ENCODE measurements around the gene PHACTR1.

PHACTR1 gene

GRCh38 chr6:13113981-13114593 lies 397.5 kb downstream of the PHACTR1 start:
- TF ChIP-seq POLR2AphosphoS5 (IDR thresholded peaks at IDR 0.05; ENCODE audit: low read depth): no peak
- no peak for TF ChIP-seq SPI1 (IDR thresholded peaks at IDR 0.05; ENCODE audit: borderline replicate concordance, low read depth)
- TF ChIP-seq CTCF (IDR thresholded peaks at IDR 0.05; ENCODE audit: insufficient read depth, low read length): no peak
- no peak for DNase-seq (ENCODE audit: low read depth in 1 of 2, low spot score in 1 of 2)
- Histone ChIP-seq H3K27me3 (ENCODE audit: insufficient read depth, poor library complexity, severe bottlenecking) (no peaks in the 10 kb centered on the region), H3K4me3 (replicated peaks; ENCODE audit: insufficient read depth, low read length) (no peak overlapping the region), H3K27ac (replicated peaks) (no peak overlapping the region)

DNA sequence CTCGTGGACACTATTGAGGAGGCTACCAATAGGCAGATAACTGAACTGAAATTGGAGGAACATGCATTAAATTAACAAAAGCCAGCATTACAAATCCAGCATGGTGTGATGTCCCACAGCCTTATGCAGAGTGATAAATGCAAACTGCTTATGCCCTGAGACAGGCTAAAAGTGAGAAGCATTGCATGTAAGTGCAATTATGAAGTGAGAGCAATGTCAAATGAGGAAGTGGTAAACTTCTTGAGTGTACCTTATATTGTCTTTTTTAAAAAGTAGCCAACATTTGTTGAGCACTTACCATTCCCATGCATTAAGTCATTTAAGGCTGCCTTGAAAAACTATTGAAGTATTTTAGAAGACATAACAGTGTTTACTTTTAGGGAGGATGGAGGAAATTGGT lies 399.6 kb downstream of the PHACTR1 start:
- DNase-seq (ENCODE audit: low read depth in 1 of 2, low spot score in 1 of 2): peak in 1 of 2 experiments; percentile 15
- Histone ChIP-seq H3K27me3 (ENCODE audit: insufficient read depth, poor library complexity, severe bottlenecking) (no peaks in the 10 kb centered on the region), H3K4me3 (replicated peaks; ENCODE audit: insufficient read depth, low read length) (no peak overlapping the region), H3K27ac (replicated peaks) (no peak overlapping the region)
- TF ChIP-seq GABPA (IDR thresholded peaks at IDR 0.05; ENCODE audit: low read depth) (no peak), SPI1 (IDR thresholded peaks at IDR 0.05; ENCODE audit: borderline replicate concordance, low read depth) (peak; percentile 98), REST (IDR thresholded peaks at IDR 0.05; ENCODE audit: insufficient replicate concordance, low read depth) (no peak)

DNA sequence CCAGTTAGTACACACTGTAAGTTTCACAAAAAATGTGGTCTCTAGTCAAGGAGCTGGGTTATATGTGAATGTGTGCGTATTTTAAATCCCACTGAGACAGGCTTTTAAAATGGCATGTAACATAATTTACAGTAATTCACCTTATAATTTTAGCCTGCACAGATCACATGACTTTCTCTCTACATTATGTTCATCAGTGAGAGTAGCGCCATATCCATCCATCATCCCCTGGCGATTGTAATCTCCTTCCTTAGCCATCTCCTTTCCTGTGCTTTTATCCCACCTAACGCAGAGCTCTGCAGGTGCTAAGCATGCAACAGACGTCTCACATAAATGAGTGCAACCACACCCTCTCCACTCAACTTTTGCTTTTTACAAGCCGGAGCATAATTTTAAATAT lies 401.0 kb downstream of the PHACTR1 start:
- Histone ChIP-seq H3K4me3 (replicated peaks; ENCODE audit: insufficient read depth, low read length) (no peak overlapping the region), H3K27ac (replicated peaks) (no peak overlapping the region), H3K27me3 (ENCODE audit: insufficient read depth, poor library complexity, severe bottlenecking) (no peaks in the 10 kb centered on the region)
- no peak for DNase-seq (ENCODE audit: low read depth in 1 of 2, low spot score in 1 of 2)
- no peak for TF ChIP-seq GABPA (IDR thresholded peaks at IDR 0.05; ENCODE audit: low read depth)
- no peak for TF ChIP-seq SPI1 (IDR thresholded peaks at IDR 0.05; ENCODE audit: borderline replicate concordance, low read depth)
- TF ChIP-seq REST (IDR thresholded peaks at IDR 0.05; ENCODE audit: insufficient replicate concordance, low read depth): no peak
- TF ChIP-seq CTCF (IDR thresholded peaks at IDR 0.05; ENCODE audit: insufficient read depth, low read length): no peak
- TF ChIP-seq POLR2AphosphoS5 (IDR thresholded peaks at IDR 0.05; ENCODE audit: low read depth): no peak

GRCh38 chr6:13119549-13119948 lies 403.0 kb downstream of the PHACTR1 start:
- TF ChIP-seq SPI1 (IDR thresholded peaks at IDR 0.05; ENCODE audit: borderline replicate concordance, low read depth): no peak
- TF ChIP-seq GABPA (IDR thresholded peaks at IDR 0.05; ENCODE audit: low read depth): no peak
- no peak for TF ChIP-seq CTCF (IDR thresholded peaks at IDR 0.05; ENCODE audit: insufficient read depth, low read length)
- TF ChIP-seq REST (IDR thresholded peaks at IDR 0.05; ENCODE audit: insufficient replicate concordance, low read depth): no peak
- no peak for TF ChIP-seq POLR2AphosphoS5 (IDR thresholded peaks at IDR 0.05; ENCODE audit: low read depth)
- no peaks in the 10 kb centered on the region for H3K27me3 ChIP-seq (ENCODE audit: insufficient read depth, poor library complexity, severe bottlenecking)

More at GRCh38 chr6:13119549-13119948, 403.0 kb downstream of the PHACTR1 start:
- no peak overlapping the region for H3K4me3 ChIP-seq (replicated peaks; ENCODE audit: insufficient read depth, low read length)
- H3K27ac ChIP-seq (replicated peaks): no peak overlapping the region
- DNase-seq (ENCODE audit: low read depth in 1 of 2, low spot score in 1 of 2): no peak
